ENCODE data around the gene AAK1. TPM values are rescaled to one million over a fixed set of nuclear protein-coding genes. Genes with fewer than 3 reads are reported as not detected.

The AAK1 gene
- polyA plus RNA-seq, 3 donors, result 9.8 to 18.9 (median 10.8) TPM

DNA sequence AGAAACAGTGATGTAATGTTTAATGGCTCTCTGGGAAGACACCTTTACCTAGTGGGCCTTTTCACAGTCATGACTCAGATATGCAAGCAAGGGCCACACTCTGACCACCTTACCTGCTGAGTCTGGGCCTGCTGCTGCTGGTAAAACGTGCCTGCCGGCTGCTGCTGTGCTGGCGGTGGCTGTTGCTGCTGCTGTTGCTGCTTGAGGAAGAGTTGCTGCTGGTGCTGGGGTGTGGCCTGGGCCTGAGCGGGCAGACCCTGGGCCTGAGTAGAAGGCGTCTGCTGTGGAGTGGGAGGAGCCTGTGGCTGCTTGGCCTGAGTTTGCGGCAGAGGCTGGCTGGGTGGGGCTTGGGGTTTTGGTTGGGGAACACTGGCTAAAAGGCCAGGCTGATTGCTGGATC, 124.7 kb downstream of the AAK1 start:
- WGBS (ENCODE audit: insufficient coverage), result 89% methylated on average over 6 of the region's 6 CpGs
- Histone ChIP-seq H3K27me3 (ENCODE audit: control insufficient read depth in 2 of 2, insufficient read depth in 2 of 2, low read length in 2 of 2) (no peaks in the 10 kb centered on the region), H4K20me1 (ENCODE audit: insufficient read depth, low read length) (no peaks in the 10 kb centered on the region), H3K9me3 (replicated peaks in 1 of 2; ENCODE audit: control insufficient read depth in 1 of 2, insufficient read depth in 1 of 2, low read length in 2 of 2) (no peaks in the 10 kb centered on the region), H3K27ac (ENCODE audit: low read depth in 1 of 2, low read length in 2 of 2) (no peak overlapping the region), H3K9ac (ENCODE audit: insufficient read depth, low read length, poor library complexity, severe bottlenecking) (no peak overlapping the region), H2AFZ (ENCODE audit: insufficient read depth, low read depth, low read length, poor library complexity, severe bottlenecking) (no peak overlapping the region), H3K4me2 (replicated peaks; ENCODE audit: extremely low read depth, low read length, poor library complexity, severe bottlenecking) (no peak overlapping the region), H3K4me1 (ENCODE audit: control insufficient read depth in 1 of 2, insufficient read depth in 2 of 2, low read length in 2 of 2) (no peaks in the 10 kb centered on the region), H3K36me3 (replicated peaks in 1 of 2; ENCODE audit: control insufficient read depth in 1 of 2, insufficient read depth in 2 of 2, low read length in 2 of 2) (peaks cover 64 to 100% of the 10 kb centered on the region in 2 donors), H3K79me2 (ENCODE audit: insufficient read depth, low read length) (no peaks in the 10 kb centered on the region), H3K4me3 (replicated peaks in 1 of 3; ENCODE audit: low read depth in 2 of 3, low read length in 3 of 3) (no peak overlapping the region)
- TF ChIP-seq, protein P1, sequence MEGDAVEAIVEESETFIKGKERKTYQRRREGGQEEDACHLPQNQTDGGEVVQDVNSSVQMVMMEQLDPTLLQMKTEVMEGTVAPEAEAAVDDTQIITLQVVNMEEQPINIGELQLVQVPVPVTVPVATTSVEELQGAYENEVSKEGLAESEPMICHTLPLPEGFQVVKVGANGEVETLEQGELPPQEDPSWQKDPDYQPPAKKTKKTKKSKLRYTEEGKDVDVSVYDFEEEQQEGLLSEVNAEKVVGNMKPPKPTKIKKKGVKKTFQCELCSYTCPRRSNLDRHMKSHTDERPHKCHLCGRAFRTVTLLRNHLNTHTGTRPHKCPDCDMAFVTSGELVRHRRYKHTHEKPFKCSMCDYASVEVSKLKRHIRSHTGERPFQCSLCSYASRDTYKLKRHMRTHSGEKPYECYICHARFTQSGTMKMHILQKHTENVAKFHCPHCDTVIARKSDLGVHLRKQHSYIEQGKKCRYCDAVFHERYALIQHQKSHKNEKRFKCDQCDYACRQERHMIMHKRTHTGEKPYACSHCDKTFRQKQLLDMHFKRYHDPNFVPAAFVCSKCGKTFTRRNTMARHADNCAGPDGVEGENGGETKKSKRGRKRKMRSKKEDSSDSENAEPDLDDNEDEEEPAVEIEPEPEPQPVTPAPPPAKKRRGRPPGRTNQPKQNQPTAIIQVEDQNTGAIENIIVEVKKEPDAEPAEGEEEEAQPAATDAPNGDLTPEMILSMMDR (IDR thresholded peaks at IDR 0.05), result no peak
- H3K27me3 Mint-ChIP-seq (ENCODE audit: low read depth in 3 of 3), result no peaks in the 10 kb centered on the region
- H3K36me3 Mint-ChIP-seq, result peaks cover 86 to 94% of the 10 kb centered on the region in 2 donors
- intact Hi-C loops (cut with micrococcal nuclease), result no loop called here
- peak overlapping the region in 4 of 7 donors; percentile 17 to 68 (median 58) for H3K27ac Mint-ChIP-seq
- peaks cover 3% of the 10 kb centered on the region for H3K4me1 Mint-ChIP-seq
- DNase-seq, result no peak
- no peak overlapping the region for H3K4me3 Mint-ChIP-seq
- H3K9me3 Mint-ChIP-seq, result no peaks in the 10 kb centered on the region

DNA sequence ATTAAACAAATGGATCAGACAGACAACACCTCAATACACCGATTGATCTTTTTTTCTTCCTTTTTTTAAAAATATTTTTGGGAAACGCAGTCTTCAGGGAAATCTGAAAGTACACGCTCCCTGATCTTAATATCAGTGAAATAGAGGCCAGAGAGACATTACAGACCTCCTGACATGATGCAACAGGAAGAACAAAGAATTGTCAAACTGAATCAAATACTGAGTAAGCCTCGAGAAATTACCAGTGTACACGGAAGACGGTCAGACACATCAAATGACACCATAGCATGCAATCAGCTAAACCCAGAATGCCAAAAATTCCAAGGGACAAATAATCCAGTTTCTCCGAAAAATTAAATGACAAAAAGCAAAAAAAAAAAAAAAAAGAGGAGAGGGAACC, 126.1 kb downstream of the AAK1 start:
- no peak overlapping the region for H2AFZ ChIP-seq (ENCODE audit: insufficient read depth, low read depth, low read length, poor library complexity, severe bottlenecking)
- no peak for DNase-seq
- Mint-ChIP-seq H3K9me3 (no peaks in the 10 kb centered on the region), H3K27ac (peak overlapping the region in 1 of 7 donors; percentile 30), H3K4me3 (no peak overlapping the region), H3K36me3 (peaks cover 89 to 96% of the 10 kb centered on the region in 2 donors), H3K4me1 (peaks cover 3% of the 10 kb centered on the region), H3K27me3 (ENCODE audit: low read depth in 3 of 3) (no peaks in the 10 kb centered on the region)
- H3K27me3 ChIP-seq (ENCODE audit: control insufficient read depth in 2 of 2, insufficient read depth in 2 of 2, low read length in 2 of 2), result no peaks in the 10 kb centered on the region
- no peaks in the 10 kb centered on the region for H3K79me2 ChIP-seq (ENCODE audit: insufficient read depth, low read length)
- WGBS (ENCODE audit: insufficient coverage), result no CpG with 5 or more reads among the region's 7 CpGs
- H3K4me1 ChIP-seq (ENCODE audit: control insufficient read depth in 1 of 2, insufficient read depth in 2 of 2, low read length in 2 of 2), result no peaks in the 10 kb centered on the region
- no peak overlapping the region for H3K27ac ChIP-seq (ENCODE audit: low read depth in 1 of 2, low read length in 2 of 2)
- H3K9ac ChIP-seq (ENCODE audit: insufficient read depth, low read length, poor library complexity, severe bottlenecking), result no peak overlapping the region
- TF ChIP-seq, protein P1 (IDR thresholded peaks at IDR 0.05), result no peak
- H3K4me2 ChIP-seq (replicated peaks; ENCODE audit: extremely low read depth, low read length, poor library complexity, severe bottlenecking), result no peak overlapping the region
- no peak overlapping the region for H3K4me3 ChIP-seq (replicated peaks in 1 of 3; ENCODE audit: low read depth in 2 of 3, low read length in 3 of 3)
- H3K9me3 ChIP-seq (replicated peaks in 1 of 2; ENCODE audit: control insufficient read depth in 1 of 2, insufficient read depth in 1 of 2, low read length in 2 of 2), result no peaks in the 10 kb centered on the region
- intact Hi-C loops (cut with micrococcal nuclease), result no loop called here
- H3K36me3 ChIP-seq (replicated peaks in 1 of 2; ENCODE audit: control insufficient read depth in 1 of 2, insufficient read depth in 2 of 2, low read length in 2 of 2), result peaks cover 73 to 100% of the 10 kb centered on the region in 2 donors
- H4K20me1 ChIP-seq (ENCODE audit: insufficient read depth, low read length), result no peaks in the 10 kb centered on the region

All from CD14-positive monocyte (primary cell).